GM19467 (cell line): ENCODE results near the gene AARSD1.
A peak's percentile ranks its signal among the peaks of the same experiment; 100 is the strongest.
"Not testable (repeated sequence)": the region's sequence is repeated elsewhere in the genome, so short reads cannot be mapped to it uniquely, and the experiment has no call there.

ENCODE experiments used
- ATAC-seq: cut with Tn5 transposase; IDR thresholded peaks from one replicate; pipeline ENCODE4 v1.9.1; 2021; ENCODE audit warnings: mild to moderate bottlenecking, moderate library complexity; ENCODE audit not compliant: unreplicated experiment

The AARSD1 gene

GRCh38 chr17:42982266-42982665, 18.0 kb upstream of the AARSD1 start:
- ATAC-seq = no peak

DNA sequence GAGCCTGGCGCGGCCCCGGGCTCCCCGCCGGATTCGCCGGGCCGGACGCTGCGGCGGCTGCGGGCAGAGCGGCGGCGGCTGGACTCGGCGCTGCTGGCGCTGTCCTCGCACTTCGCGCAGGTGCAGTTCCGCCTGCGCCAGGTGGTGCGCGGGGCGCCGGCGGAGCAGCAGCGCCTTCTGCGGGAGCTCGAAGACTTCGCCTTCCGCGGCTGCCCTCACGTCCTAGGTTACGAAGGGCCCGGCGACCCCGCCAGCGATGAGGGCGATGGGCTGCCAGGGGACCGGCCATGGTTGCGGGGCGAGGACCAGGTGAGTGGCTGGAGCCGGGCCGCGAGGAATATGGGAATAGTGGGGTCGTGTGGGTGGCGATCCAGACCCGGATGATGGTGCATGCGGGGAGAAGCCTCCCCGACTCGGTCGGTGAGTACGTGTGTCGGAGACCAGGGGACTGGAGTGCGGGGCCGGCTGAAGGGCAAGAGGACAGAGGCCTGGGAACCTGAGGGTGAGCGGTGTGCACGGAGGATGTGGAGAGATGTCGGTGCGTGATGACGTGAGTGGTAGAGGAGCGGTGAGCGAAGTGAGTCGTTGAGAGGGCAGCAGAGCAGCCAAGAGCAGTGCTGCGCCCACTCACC, 16.6 kb upstream of the AARSD1 start:
- peak; percentile 35 for ATAC-seq

- ATAC-seq = peak; percentile 58
These were observed 16.1 kb upstream of the AARSD1 start, which contains the start of gene RUNDC1 for GRCh38 chr17:42980274-42980765. TSS of gene RUNDC1 (plus strand) at chr17:42980565. CDS start at chr17:42980577, 12 bp downstream.

GRCh38 chr17:42979511-42980273, 15.4 kb upstream of the AARSD1 start, which contains the start of gene PTGES3L:
TSS of gene PTGES3L (minus strand) at chr17:42980080. CDS start at chr17:42980053, 27 bp downstream.
- ATAC-seq = no peak

DNA sequence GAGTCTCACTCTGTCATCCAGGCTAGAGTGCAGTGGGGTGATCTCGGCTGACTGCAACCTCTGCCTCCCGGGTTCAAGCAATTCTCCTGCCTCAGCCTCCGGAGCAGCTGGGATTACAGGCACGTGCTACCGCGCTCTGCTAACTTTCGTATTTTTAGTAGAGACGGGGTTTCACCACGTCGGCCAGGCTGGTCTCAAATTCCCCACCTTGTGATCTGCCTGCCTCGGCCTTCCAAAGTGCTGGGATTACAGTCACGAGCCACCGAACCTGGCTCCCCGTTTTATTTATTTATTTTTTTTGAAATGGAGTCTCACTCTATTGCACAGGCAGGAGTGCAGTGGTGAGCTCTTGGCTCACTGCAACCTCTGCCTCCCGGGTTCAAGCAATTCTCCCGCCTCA, 11.4 kb upstream of the AARSD1 start:
- not testable (repeated sequence) for ATAC-seq

GRCh38 chr17:42975265-42975664, 11.0 kb upstream of the AARSD1 start:
- no peak for ATAC-seq

DNA sequence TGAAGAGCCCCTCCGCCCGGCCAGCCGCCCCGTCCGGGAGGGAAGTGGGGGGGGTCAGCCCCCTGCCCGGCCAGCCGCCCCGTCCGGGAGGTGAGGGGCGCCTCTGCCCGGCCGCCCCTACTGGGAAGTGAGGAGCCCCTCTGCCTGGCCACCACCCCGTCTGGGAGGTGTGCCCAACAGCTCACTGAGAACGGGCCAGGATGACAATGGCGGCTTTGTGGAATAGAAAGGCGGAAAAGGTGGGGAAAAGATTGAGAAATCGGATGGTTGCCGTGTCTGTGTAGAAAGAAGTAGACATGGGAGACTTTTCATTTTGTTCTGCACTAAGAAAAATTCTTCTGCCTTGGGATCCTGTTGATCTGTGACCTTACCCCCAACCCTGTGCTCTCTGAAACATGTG, 9.1 kb upstream of the AARSD1 start:
- ATAC-seq = not testable (repeated sequence)

- no peak for ATAC-seq
These were observed 7.3 kb upstream of the AARSD1 start for GRCh38 chr17:42971589-42971988.

DNA sequence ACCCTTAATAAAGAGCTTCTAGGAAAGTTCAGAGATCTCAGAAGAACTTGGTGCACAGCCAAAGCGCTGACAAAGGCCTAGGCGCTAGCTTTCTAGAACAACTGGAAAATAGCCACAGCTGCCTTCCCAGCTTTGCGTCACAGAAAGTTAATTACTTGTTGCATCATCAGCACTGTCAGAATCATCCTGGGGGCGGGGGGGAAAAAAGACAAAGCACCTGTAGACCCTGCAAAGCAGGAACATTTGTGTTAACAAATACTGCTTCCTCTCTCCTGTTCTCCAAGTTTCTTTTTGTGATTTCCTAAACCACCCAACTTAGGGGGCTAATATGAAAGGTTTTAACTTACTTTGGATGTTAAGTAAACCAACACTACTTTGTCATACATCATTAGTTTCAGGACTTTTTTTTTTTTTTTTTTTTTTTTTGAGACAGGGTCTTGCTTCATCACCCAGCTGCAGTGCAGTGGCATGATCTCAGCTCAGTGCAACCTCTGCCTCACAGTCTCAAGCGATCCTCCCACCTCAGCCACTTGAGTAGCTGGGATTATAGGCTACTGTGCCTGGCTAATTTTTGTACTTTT, 4.8 kb upstream of the AARSD1 start:
- no peak for ATAC-seq

- ATAC-seq = no peak
These were observed 3.7 kb upstream of the AARSD1 start for GRCh38 chr17:42967925-42968324.

- no peak for ATAC-seq
These were observed 10.6 kb downstream of the AARSD1 start for GRCh38 chr17:42953669-42954068.

DNA sequence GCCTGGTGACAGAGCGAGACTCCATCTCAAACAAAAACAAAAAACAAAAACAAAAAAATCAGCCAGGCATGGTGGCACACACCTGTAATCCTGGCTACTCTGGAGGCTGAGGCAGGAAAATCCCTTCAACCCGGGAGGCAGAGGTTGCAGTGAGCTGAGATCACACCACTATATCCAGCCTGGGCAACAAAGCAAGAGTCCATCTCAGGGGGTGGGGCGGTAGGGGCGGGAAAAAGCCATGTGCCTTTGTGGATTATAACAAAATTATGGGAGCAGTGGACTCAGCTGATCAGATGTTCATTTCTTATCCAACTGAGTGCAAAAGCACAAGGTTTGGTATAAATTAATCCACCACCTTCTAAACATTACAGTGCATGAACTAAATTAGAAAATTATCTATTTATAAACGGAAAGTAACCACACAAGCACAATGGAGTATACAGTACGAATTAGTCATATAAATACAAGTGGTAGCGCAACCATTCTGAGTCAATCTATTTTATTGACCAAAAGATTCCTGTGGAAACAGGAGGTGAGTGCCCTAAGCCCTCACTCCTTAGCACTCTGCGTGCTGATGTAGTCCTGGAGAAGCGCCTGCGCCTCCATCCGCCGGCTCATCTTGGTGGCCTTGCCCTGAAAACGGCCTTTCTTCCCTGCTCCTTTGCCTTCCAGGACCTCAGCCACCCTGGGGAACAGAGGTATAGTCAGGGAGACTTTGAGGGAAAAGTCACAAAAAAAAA, 14.0 kb downstream of the AARSD1 start:
- ATAC-seq = no peak

GRCh38 chr17:42946812-42947211, 17.4 kb downstream of the AARSD1 start:
- no peak for ATAC-seq

GRCh38 chr17:42944211-42944610, 20.0 kb downstream of the AARSD1 start:
- ATAC-seq = no peak

- ATAC-seq = no peak
These were observed 26.3 kb downstream of the AARSD1 start for GRCh38 chr17:42937712-42938596.

- no peak for ATAC-seq
These were observed 34.8 kb downstream of the AARSD1 start for GRCh38 chr17:42929497-42929844.

GRCh38 chr17:42928714-42929496, 35.3 kb downstream of the AARSD1 start:
- ATAC-seq = peak; percentile 66

- no peak for ATAC-seq
These were observed 39.4 kb downstream of the AARSD1 start for GRCh38 chr17:42924891-42925290.

DNA sequence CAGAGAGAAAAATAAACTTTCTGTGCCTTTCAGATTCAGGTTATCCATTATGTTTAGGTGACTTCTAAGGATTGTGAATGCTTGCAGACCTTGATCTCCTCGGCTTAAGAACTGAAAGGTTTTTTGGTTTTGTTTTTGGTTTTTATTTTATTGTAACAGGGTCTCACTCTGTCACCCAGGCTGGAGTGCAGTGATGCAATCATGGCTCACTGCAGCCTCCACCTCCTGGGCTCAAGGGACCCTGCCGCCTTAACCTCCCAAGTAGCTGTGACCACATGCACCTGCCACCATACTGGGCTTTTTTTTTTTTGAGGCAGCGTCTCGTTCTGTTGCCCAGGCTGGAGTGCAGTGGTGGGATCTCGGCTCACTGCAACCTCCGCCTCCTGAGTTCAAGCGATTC, 40.8 kb downstream of the AARSD1 start:
- not testable (repeated sequence) for ATAC-seq
